ENCODE data around the gene KIAA0825. TPM values are rescaled to one million over a fixed set of nuclear protein-coding genes. Genes with fewer than 3 reads are reported as not detected.
A peak's percentile ranks its signal among the peaks of the same experiment; 100 is the strongest.

Gene KIAA0825
- 1 to 10 TPM; 5.1 to 6.3 TPM for total RNA-seq
- 1 to 10 TPM; 5.8 to 6.9 (median 6.6) TPM for polyA plus RNA-seq (ENCODE audit: insufficient read length in 6 of 6)
- long read RNA-seq, donor 1, partial matches to known transcripts, result 0 of 1 reads
- long read RNA-seq, donor 1, other reads (novel, unspliced or antisense), result 0 of 1 reads
- long read RNA-seq, donor 2, partial matches to known transcripts, result 16 of 43 reads
- long read RNA-seq, donor 2, other reads (novel, unspliced or antisense), result 25 of 43 reads
- long read RNA-seq, donor 3, partial matches to known transcripts, result 14 of 17 reads
- long read RNA-seq, donor 3, other reads (novel, unspliced or antisense), result 0 of 17 reads
- long read RNA-seq, donor 4, partial matches to known transcripts, result 0 of 2 reads
- long read RNA-seq, donor 4, other reads (novel, unspliced or antisense), result 2 of 2 reads
- long read RNA-seq, donor 5, partial matches to known transcripts, result 0 of 2 reads
- long read RNA-seq, donor 5, other reads (novel, unspliced or antisense), result 0 of 2 reads
- long read RNA-seq, donor 6, result 0 reads
- long read RNA-seq, donor 7, partial matches to known transcripts, result 5 of 10 reads
- long read RNA-seq, donor 7, other reads (novel, unspliced or antisense), result 5 of 10 reads
- long read RNA-seq, donor 8, partial matches to known transcripts, result 15 of 23 reads
- long read RNA-seq, donor 8, other reads (novel, unspliced or antisense), result 7 of 23 reads
- long read RNA-seq, donor 9, result 0 reads
- long read RNA-seq, donor 10, partial matches to known transcripts, result 0 of 2 reads
- long read RNA-seq, donor 10, other reads (novel, unspliced or antisense), result 1 of 2 reads
- long read RNA-seq, donor 11, partial matches to known transcripts, result 8 of 18 reads
- long read RNA-seq, donor 11, other reads (novel, unspliced or antisense), result 10 of 18 reads
- long read RNA-seq, donor 12, partial matches to known transcripts, result 15 of 15 reads
- long read RNA-seq, donor 12, other reads (novel, unspliced or antisense), result 0 of 15 reads

GRCh38 chr5:94618493-94619328, at the start of gene KIAA0825, which contains the start of gene SLF1:
TSS of gene KIAA0825 (minus strand) at chr5:94618604. CDS start at chr5:94537126, 81,478 bp downstream.
TSS of gene SLF1 (plus strand) at chr5:94618669. CDS start at chr5:94628811, 10,142 bp downstream.
- intact Hi-C loops (cut with DNase I), result no loop called here

DNA sequence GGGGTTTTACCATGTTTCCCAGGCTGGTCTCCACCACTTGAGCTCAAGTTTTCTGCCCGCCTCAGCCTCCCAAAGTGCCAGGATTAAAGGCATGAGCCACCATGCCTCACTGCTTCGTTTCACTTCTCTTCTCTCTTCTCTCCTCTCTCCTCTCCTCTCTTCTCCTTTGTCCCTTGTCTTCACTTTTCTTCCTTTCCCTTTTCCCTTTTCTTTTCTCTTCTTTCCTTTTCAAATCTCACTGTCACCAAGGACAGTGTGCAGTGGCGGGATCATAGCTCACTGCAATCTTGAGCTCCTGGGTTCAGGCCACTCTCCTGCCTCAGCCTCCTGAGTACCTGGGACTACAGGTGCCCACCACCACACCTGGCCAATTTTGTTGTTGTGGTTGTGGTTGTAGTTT, 49.5 kb upstream of the KIAA0825 start:
- no peaks in the 10 kb centered on the region for H3K9me3 ChIP-seq
- intact Hi-C loops (cut with DNase I), result no loop called here
- TF ChIP-seq, protein P1, sequence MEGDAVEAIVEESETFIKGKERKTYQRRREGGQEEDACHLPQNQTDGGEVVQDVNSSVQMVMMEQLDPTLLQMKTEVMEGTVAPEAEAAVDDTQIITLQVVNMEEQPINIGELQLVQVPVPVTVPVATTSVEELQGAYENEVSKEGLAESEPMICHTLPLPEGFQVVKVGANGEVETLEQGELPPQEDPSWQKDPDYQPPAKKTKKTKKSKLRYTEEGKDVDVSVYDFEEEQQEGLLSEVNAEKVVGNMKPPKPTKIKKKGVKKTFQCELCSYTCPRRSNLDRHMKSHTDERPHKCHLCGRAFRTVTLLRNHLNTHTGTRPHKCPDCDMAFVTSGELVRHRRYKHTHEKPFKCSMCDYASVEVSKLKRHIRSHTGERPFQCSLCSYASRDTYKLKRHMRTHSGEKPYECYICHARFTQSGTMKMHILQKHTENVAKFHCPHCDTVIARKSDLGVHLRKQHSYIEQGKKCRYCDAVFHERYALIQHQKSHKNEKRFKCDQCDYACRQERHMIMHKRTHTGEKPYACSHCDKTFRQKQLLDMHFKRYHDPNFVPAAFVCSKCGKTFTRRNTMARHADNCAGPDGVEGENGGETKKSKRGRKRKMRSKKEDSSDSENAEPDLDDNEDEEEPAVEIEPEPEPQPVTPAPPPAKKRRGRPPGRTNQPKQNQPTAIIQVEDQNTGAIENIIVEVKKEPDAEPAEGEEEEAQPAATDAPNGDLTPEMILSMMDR (IDR thresholded peaks at IDR 0.05), result no peak

More at GRCh38 chr5:94618493-94619328, at the start of gene KIAA0825, which contains the start of gene SLF1:
- Histone ChIP-seq H3K4me3 (peak within 1 kb of the TSS; percentile 79 to 89), H3K27me3 (no peaks in the 10 kb centered on the region), H3K36me3 (no peaks in the 10 kb centered on the region), H3K27ac (peak within 1 kb of the TSS; percentile 76 to 92), H3K9me3 (no peaks in the 10 kb centered on the region), H3K4me1 (peaks cover 0 to 31% of the 10 kb centered on the region in 2 donors)
- DNase-seq (peak; percentile 90 to 96 (median 92)), ATAC-seq (peak; percentile 99)
- TF ChIP-seq, protein P1 (IDR thresholded peaks at IDR 0.05), result peak in 1 of 2 donors; percentile 10

GRCh38 chr5:94661086-94661485, 42.7 kb upstream of the KIAA0825 start:
- Histone ChIP-seq H3K27me3 (no peaks in the 10 kb centered on the region), H3K4me3 (no peak overlapping the region), H3K27ac (no peak overlapping the region), H3K9me3 (peaks cover 0 to 28% of the 10 kb centered on the region in 2 donors), H3K36me3 (peaks cover 0 to 42% of the 10 kb centered on the region in 2 donors), H3K4me1 (no peaks in the 10 kb centered on the region)
- intact Hi-C loops (cut with DNase I), result no loop called here
- ATAC-seq (no peak), DNase-seq (no peak)
- TF ChIP-seq, protein P1 (IDR thresholded peaks at IDR 0.05), result no peak

More for the DNA sequence above, 49.5 kb upstream of the KIAA0825 start:
- no peaks in the 10 kb centered on the region for H3K4me1 ChIP-seq
- H3K36me3 ChIP-seq, result peaks cover 3 to 15% of the 10 kb centered on the region in 2 donors
- ATAC-seq, result no peak
- no peak for DNase-seq
- no peak overlapping the region for H3K4me3 ChIP-seq
- H3K27me3 ChIP-seq, result no peaks in the 10 kb centered on the region
- H3K27ac ChIP-seq, result no peak overlapping the region

DNA sequence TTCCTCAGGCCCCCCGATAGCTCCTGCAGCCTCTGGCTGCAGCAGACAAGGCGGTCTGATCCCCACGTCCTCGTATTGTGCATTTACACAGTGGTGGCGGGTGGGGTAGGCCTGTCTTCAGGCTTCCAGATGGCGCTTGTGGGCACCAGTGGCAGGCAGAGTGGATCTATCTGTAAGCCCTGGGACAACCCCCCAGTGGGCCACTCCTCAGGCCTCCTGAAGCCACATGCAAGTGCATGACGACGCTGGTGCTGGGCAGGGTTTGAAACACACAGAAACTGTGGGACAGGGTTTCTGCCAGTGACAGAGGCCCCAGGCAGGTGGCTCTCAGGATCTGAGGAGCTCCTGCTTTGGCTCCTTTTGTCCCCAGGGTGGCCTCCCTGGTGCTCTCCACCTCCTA, 42.1 kb upstream of the KIAA0825 start:
- TF ChIP-seq, protein P1 (IDR thresholded peaks at IDR 0.05), result no peak
- H3K9me3 ChIP-seq, result peaks cover 0 to 34% of the 10 kb centered on the region in 2 donors
- H3K36me3 ChIP-seq, result peaks cover 0 to 44% of the 10 kb centered on the region in 2 donors
- H3K4me1 ChIP-seq, result no peaks in the 10 kb centered on the region
- ATAC-seq (no peak), DNase-seq (no peak)
- no peak overlapping the region for H3K4me3 ChIP-seq
- no peak overlapping the region for H3K27ac ChIP-seq
- intact Hi-C loops (cut with DNase I), result no loop called here
- no peaks in the 10 kb centered on the region for H3K27me3 ChIP-seq
